Body of pancreas (tissue), 4 donors: ENCODE data around the gene LAMA2. TPM values are rescaled to one million over a fixed set of nuclear protein-coding genes. Genes with fewer than 3 reads are reported as not detected.

Experiments used
- ATAC-seq: fragments of 150-250 bp; one replicate; pipeline ENCODE4 v1.9.1; 2016
- DNase-seq, 4 donors: peaks; one replicate each; pipeline ENCODE4 v3.0.0-alpha.2; 2019
- H3K27ac ChIP-seq, 4 donors: fragments of 200-600 bp; sonication (generic); 1 replicate in 3 of 4; 2 replicates in 1 of 4; pipeline versions ENCODE4 v1.5.1 to v1.6.1; 2016 to 2019; ENCODE audit warnings: mild to moderate bottlenecking in 1 of 4, mixed read lengths in 1 of 4, moderate library complexity in 1 of 4
- H3K27me3 ChIP-seq, 2 donors: fragments of 200-600 bp; sonication (generic); one replicate each; pipeline ENCODE4 v1.6.0; 2016; ENCODE audit warnings: mild to moderate bottlenecking in 1 of 2
- H3K36me3 ChIP-seq, 2 donors: fragments of 200-600 bp; sonication (generic); replicated peaks in 1 of 2; 2 replicates each; pipeline ENCODE4 v1.5.1; 2016; ENCODE audit warnings: low read depth in 2 of 2; ENCODE audit not compliant: insufficient read depth in 1 of 2
- H3K4me1 ChIP-seq: fragments of 200-600 bp; sonication (generic); one replicate; pipeline ENCODE4 v1.6.0; 2016
- H3K4me3 ChIP-seq, 2 donors: fragments of 200-600 bp; sonication (generic); 1 replicate in 1 of 2; 2 replicates in 1 of 2; pipeline ENCODE4 v1.5.1; 2016 to 2019
- H3K9me3 ChIP-seq, 3 donors: fragments of 200-600 bp; sonication (generic); 1 replicate in 2 of 3; 2 replicates in 1 of 3; pipeline ENCODE4 v1.5.1; 2016
- POLR2A ChIP-seq, 3 donors: fragments of 450-650 bp; IDR thresholded peaks; one replicate each; pipeline ENCODE4 v1.6.1; 2016; ENCODE audit warnings: antibody characterized with exemption in 3 of 3, mild to moderate bottlenecking in 2 of 3
- WGBS, 2 donors: methylation state at CpG; one replicate each; pipeline ENCODE4 v1.1.5; 2017; 5-methylcytosine and 5-hydroxymethylcytosine counted together
- intact Hi-C: fragments of 100-400 bp; cut with DNase I; formaldehyde crosslinking; loops from one replicate; pipeline ENCODE4 v1.15.1; 2023
- total RNA-seq, 2 donors: library from RNA; depleted of rRNA; stranded (reverse); fragments of >200 nt; gene quantifications; one replicate each; pipeline ENCODE4 v1.1.0, GENCODE V29; 2016
- TF ChIP-seq, protein P1 (sequence below), 7 experiments: fragments of 450-650 bp in 4 of 7; fragments of 200-600 bp in 3 of 7; sonication (generic) in 3 of 7; IDR thresholded peaks; one replicate each; pipeline ENCODE4 v1.5.1; 2016 to 2019; ENCODE audit warnings: antibody characterized with exemption in 7 of 7

The LAMA2 gene
- total RNA-seq, 2 donors from 2014 or later: 43.3 to 54.7 TPM

GRCh38 chr6:129184324-129184723 is 301.4 kb downstream of the LAMA2 start:
- no peak for TF ChIP-seq POLR2A (IDR thresholded peaks at IDR 0.05)
- TF ChIP-seq, protein P1, sequence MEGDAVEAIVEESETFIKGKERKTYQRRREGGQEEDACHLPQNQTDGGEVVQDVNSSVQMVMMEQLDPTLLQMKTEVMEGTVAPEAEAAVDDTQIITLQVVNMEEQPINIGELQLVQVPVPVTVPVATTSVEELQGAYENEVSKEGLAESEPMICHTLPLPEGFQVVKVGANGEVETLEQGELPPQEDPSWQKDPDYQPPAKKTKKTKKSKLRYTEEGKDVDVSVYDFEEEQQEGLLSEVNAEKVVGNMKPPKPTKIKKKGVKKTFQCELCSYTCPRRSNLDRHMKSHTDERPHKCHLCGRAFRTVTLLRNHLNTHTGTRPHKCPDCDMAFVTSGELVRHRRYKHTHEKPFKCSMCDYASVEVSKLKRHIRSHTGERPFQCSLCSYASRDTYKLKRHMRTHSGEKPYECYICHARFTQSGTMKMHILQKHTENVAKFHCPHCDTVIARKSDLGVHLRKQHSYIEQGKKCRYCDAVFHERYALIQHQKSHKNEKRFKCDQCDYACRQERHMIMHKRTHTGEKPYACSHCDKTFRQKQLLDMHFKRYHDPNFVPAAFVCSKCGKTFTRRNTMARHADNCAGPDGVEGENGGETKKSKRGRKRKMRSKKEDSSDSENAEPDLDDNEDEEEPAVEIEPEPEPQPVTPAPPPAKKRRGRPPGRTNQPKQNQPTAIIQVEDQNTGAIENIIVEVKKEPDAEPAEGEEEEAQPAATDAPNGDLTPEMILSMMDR (IDR thresholded peaks at IDR 0.05): no peak
- ATAC-seq (no peak), DNase-seq (no peak)
- intact Hi-C loops: no loop called here
- Histone ChIP-seq H3K27ac (no peak overlapping the region), H3K4me1 (no peaks in the 10 kb centered on the region), H3K9me3 (no peaks in the 10 kb centered on the region), H3K4me3 (no peak overlapping the region), H3K27me3 (no peaks in the 10 kb centered on the region), H3K36me3 (no peaks in the 10 kb centered on the region)
- 62 to 71% methylated on average over 3 of the region's 3 CpGs for WGBS, 2 donors

DNA sequence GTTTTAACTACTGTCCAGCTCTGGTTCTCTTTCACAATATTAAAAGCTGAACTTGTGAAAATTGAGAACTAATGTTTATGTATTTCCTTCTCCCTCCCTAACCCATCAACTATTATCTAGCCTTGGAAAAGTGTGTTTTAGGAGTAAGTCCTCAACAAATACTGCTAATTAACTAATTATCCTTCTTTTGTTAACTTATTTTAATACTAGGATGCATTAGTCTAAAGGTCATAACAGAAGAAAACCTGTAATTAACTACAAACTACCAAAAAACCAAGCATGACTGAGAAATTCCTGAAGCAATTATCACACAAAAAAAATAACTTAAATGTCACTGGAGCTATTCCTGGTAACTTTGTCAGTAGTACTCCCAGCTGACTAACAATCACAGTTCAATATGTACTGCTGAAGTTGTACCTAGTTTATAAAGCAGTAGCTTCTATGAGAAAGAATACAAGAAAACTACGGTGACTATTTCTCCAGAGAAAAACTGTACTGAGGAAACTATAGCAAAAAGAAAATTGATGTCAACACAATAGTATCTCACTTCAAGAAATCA is 301.9 kb downstream of the LAMA2 start:
- Histone ChIP-seq H3K27ac (no peak overlapping the region), H3K4me1 (no peaks in the 10 kb centered on the region), H3K27me3 (no peaks in the 10 kb centered on the region), H3K36me3 (no peaks in the 10 kb centered on the region), H3K4me3 (no peak overlapping the region), H3K9me3 (no peaks in the 10 kb centered on the region)
- DNase-seq (no peak), ATAC-seq (no peak)
- TF ChIP-seq POLR2A (IDR thresholded peaks at IDR 0.05): no peak
- TF ChIP-seq, protein P1 (IDR thresholded peaks at IDR 0.05): no peak
- 88% methylated on average over 1 of the region's 1 CpG for WGBS, 2 donors
- intact Hi-C loops: no loop called here

DNA sequence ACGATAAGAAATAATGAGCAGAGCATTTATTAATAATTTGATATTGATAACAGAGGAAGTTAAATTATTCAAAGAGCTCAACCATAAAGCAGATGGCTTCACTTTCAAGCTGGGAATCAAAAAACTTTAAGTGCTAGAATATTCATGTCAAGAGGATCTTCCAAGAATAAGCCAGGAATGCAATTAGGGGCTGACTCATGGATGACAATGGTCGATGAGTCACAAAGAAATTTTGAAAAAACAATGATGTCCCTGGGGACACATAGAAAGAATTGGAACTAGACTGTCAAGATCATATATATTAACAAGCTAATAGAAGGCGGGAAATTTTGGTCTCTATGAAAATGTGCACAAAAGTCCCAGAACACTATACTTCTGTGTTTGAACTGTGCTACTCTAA is 304.1 kb downstream of the LAMA2 start:
- intact Hi-C loops: no loop called here
- H3K27me3 ChIP-seq: no peaks in the 10 kb centered on the region
- no peaks in the 10 kb centered on the region for H3K36me3 ChIP-seq
- H3K4me3 ChIP-seq: no peak overlapping the region
- H3K4me1 ChIP-seq: no peaks in the 10 kb centered on the region
- TF ChIP-seq, protein P1 (IDR thresholded peaks at IDR 0.05): no peak
- ATAC-seq (no peak), DNase-seq (no peak)
- H3K9me3 ChIP-seq: no peaks in the 10 kb centered on the region
- WGBS, 2 donors: 63 to 83% methylated on average over 3 of the region's 3 CpGs
- no peak overlapping the region for H3K27ac ChIP-seq

GRCh38 chr6:129188306-129188705 is 305.4 kb downstream of the LAMA2 start:
- TF ChIP-seq, protein P1 (IDR thresholded peaks at IDR 0.05): no peak
- TF ChIP-seq POLR2A (IDR thresholded peaks at IDR 0.05): no peak
- DNase-seq (no peak), ATAC-seq (no peak)
- Histone ChIP-seq H3K9me3 (no peaks in the 10 kb centered on the region), H3K4me3 (no peak overlapping the region), H3K27ac (no peak overlapping the region), H3K27me3 (no peaks in the 10 kb centered on the region), H3K4me1 (no peaks in the 10 kb centered on the region), H3K36me3 (no peaks in the 10 kb centered on the region)
- whole genome bisulfite sequencing, 2 donors: 72 to 73% methylated on average over 2 of the region's 2 CpGs
- intact Hi-C loops: no loop called here

DNA sequence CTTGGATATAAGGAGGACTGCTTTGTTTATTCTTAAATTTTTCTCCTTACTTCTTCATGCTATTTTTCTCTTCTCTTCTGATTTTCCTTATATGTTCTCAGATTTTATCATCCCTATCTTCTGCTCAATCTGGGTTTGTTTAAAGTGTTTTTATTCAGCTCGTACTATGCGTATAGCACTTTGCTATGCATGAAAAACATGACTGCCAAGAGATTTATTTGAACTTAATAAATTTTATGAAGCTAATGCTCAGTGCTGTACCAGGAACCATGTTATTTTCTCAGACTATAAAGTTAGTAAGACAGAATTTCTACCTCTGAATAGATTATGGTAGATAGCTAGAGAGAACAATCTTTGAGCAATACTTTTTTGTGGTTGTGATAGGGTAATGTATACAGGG is 305.9 kb downstream of the LAMA2 start:
- Histone ChIP-seq H3K4me3 (no peak overlapping the region), H3K36me3 (no peaks in the 10 kb centered on the region), H3K9me3 (no peaks in the 10 kb centered on the region), H3K27me3 (no peaks in the 10 kb centered on the region), H3K4me1 (no peaks in the 10 kb centered on the region), H3K27ac (no peak overlapping the region)
- no peak for DNase-seq
- no peak for TF ChIP-seq POLR2A (IDR thresholded peaks at IDR 0.05)
- TF ChIP-seq, protein P1 (IDR thresholded peaks at IDR 0.05): no peak
- 65 to 74% methylated on average over 2 of the region's 2 CpGs for WGBS, 2 donors
- intact Hi-C loops: no loop called here
- ATAC-seq: no peak
